Esophagus muscularis mucosa (tissue), 4 donors: ENCODE results near the gene NDUFB2. TPM values are rescaled to one million over a fixed set of nuclear protein-coding genes. Genes with fewer than 3 reads are reported as not detected.

Experiments
- DNase-seq: peaks from one replicate; pipeline ENCODE4 v3.0.0-alpha.2; 2017; ENCODE audit errors: extremely low spot score
- H3K27ac ChIP-seq, 4 donors: fragments of 200-600 bp; sonication (generic); replicated peaks in 1 of 4; 1 replicate in 3 of 4; 2 replicates in 1 of 4; pipeline ENCODE4 v1.5.1; 2016 to 2019; ENCODE audit warnings: mild to moderate bottlenecking in 1 of 4
- H3K27me3 ChIP-seq, 4 donors: fragments of 200-600 bp; sonication (generic); one replicate each; pipeline versions ENCODE4 v1.5.1 to v1.6.0; 2016 to 2019
- H3K36me3 ChIP-seq, 4 donors: fragments of 200-600 bp; sonication (generic); one replicate each; pipeline ENCODE4 v1.5.1; 2016 to 2019
- H3K4me1 ChIP-seq, 4 donors: fragments of 200-600 bp; sonication (generic); one replicate each; pipeline ENCODE4 v1.5.1; 2016 to 2019
- H3K4me3 ChIP-seq, 4 donors: fragments of 200-600 bp; sonication (generic); 1 replicate in 2 of 4; 2 replicates in 2 of 4; pipeline ENCODE4 v1.5.1; 2016 to 2019; ENCODE audit warnings: mild to moderate bottlenecking in 4 of 4, moderate library complexity in 1 of 4
- H3K9me3 ChIP-seq, 4 donors: fragments of 200-600 bp; sonication (generic); 1 replicate in 3 of 4; 2 replicates in 1 of 4; pipeline ENCODE4 v1.5.1; 2016 to 2019
- CTCF ChIP-seq, 3 experiments: fragments of 200-600 bp in 2 of 3; fragments of 450-650 bp in 1 of 3; sonication (generic) in 2 of 3; IDR thresholded peaks; one replicate each; pipeline ENCODE4 v1.5.1; 2017 to 2019; ENCODE audit warnings: antibody characterized with exemption in 3 of 3, mild to moderate bottlenecking in 2 of 3, moderate library complexity in 1 of 3
- EP300 ChIP-seq: sonication (generic); formaldehyde crosslinking; IDR thresholded peaks from one replicate; pipeline ENCODE4 v1.6.1; 2017; ENCODE audit warnings: antibody characterized with exemption
- POLR2A ChIP-seq: fragments of 450-650 bp; IDR thresholded peaks from one replicate; pipeline ENCODE4 v1.6.1; 2017; ENCODE audit warnings: antibody characterized with exemption, moderate library complexity, mild to moderate bottlenecking, low read depth
- POLR2AphosphoS5 ChIP-seq, 2 donors: sonication (generic); formaldehyde crosslinking; IDR thresholded peaks; one replicate each; pipeline ENCODE4 v1.6.1; 2017; ENCODE audit warnings: antibody characterized with exemption in 2 of 2
- WGBS: methylation state at CpG from one replicate; pipeline ENCODE4 v1.1.5; 2018; 5-methylcytosine and 5-hydroxymethylcytosine counted together
- intact Hi-C: fragments of 100-400 bp; cut with DNase I; formaldehyde crosslinking; loops from one replicate; pipeline ENCODE4 v1.15.1; 2023
- total RNA-seq, 4 donors: library from RNA; depleted of rRNA; stranded (reverse); fragments of >200 nt; gene quantifications; one replicate each; pipeline versions ENCODE4 v1.1.0 to v1.2.1, GENCODE V29; 2016

Gene NDUFB2
- total RNA-seq, 4 donors from 2014 or later: 235 to 279 (median 262) TPM

GRCh38 chr7:140671966-140672365 lies 24.5 kb upstream of the NDUFB2 start:
- no peaks in the 10 kb centered on the region for H3K9me3 ChIP-seq
- peaks cover 0 to 9% (median 1%) of the 10 kb centered on the region in 4 donors for H3K36me3 ChIP-seq
- H3K4me3 ChIP-seq: peak overlapping the region in 2 of 4 donors; percentile 75 to 77
- H3K27ac ChIP-seq: peak overlapping the region in 3 of 4 donors; percentile 84 to 91 (median 90)
- no peaks in the 10 kb centered on the region for H3K27me3 ChIP-seq
- intact Hi-C loops: loop anchor here (10.0 kb wide), 1 partner anchor 277 kb away; the partner anchor contains the start of gene SLC37A3
- H3K4me1 ChIP-seq: peaks cover 28 to 48% (median 40%) of the 10 kb centered on the region in 4 donors
- TF ChIP-seq POLR2A: no peak
- no peak for TF ChIP-seq CTCF (IDR thresholded peaks at IDR 0.05)
- TF ChIP-seq POLR2AphosphoS5 (IDR thresholded peaks at IDR 0.05): no peak
- TF ChIP-seq EP300: no peak
- 72% methylated on average over 7 of the region's 15 CpGs for WGBS
- no peak for DNase-seq

- peak within 1 kb of the TSS; percentile 84 to 91 (median 88) for H3K27ac ChIP-seq
- TF ChIP-seq CTCF (IDR thresholded peaks at IDR 0.05): no peak
- peak in 1 of 2 donors; percentile 1 for TF ChIP-seq POLR2AphosphoS5 (IDR thresholded peaks at IDR 0.05)
- H3K4me3 ChIP-seq: peak within 1 kb of the TSS; percentile 75 to 93 (median 78)
- intact Hi-C loops: loop anchor here (10.0 kb wide), 1 partner anchor 278 kb away; the partner anchor contains the start of gene SLC37A3
- H3K9me3 ChIP-seq: no peaks in the 10 kb centered on the region
- H3K4me1 ChIP-seq: peaks cover 28 to 48% (median 40%) of the 10 kb centered on the region in 4 donors
- no peaks in the 10 kb centered on the region for H3K27me3 ChIP-seq
- peaks cover 0 to 11% (median 3%) of the 10 kb centered on the region in 4 donors for H3K36me3 ChIP-seq
- 5% methylated on average over 9 of the region's 41 CpGs for WGBS
- no peak for DNase-seq
Observed at GRCh38 chr7:140672382-140673062, 24.0 kb upstream of the NDUFB2 start, which contains the start of gene ADCK2. Gene ADCK2, plus strand, starts transcription at chr7:140672945. Its CDS starts 386 bp downstream, at chr7:140673331.

GRCh38 chr7:140673063-140673773 lies 23.3 kb upstream of the NDUFB2 start:
- peak overlapping the region; percentile 75 to 93 (median 78) for H3K4me3 ChIP-seq
- intact Hi-C loops: loop anchor here (10.0 kb wide), 1 partner anchor 278 kb away; the partner anchor contains the start of gene SLC37A3
- no peaks in the 10 kb centered on the region for H3K27me3 ChIP-seq
- H3K9me3 ChIP-seq: no peaks in the 10 kb centered on the region
- peak overlapping the region; percentile 84 to 91 (median 88) for H3K27ac ChIP-seq
- H3K36me3 ChIP-seq: peaks cover 0 to 18% (median 7%) of the 10 kb centered on the region in 4 donors
- TF ChIP-seq CTCF (IDR thresholded peaks at IDR 0.05) (no peak), POLR2AphosphoS5 (IDR thresholded peaks at IDR 0.05) (peak in 1 of 2 donors; percentile 31)
- WGBS: 4% methylated on average over 15 of the region's 72 CpGs
- H3K4me1 ChIP-seq: peaks cover 28 to 48% (median 40%) of the 10 kb centered on the region in 4 donors
- no peak for DNase-seq

- Histone ChIP-seq H3K9me3 (no peaks in the 10 kb centered on the region), H3K4me1 (peaks cover 28 to 48% (median 40%) of the 10 kb centered on the region in 4 donors), H3K27ac (peak overlapping the region; percentile 84 to 91 (median 88)), H3K36me3 (peaks cover 0 to 24% (median 13%) of the 10 kb centered on the region in 4 donors), H3K4me3 (peak overlapping the region; percentile 75 to 93 (median 78)), H3K27me3 (no peaks in the 10 kb centered on the region)
- intact Hi-C loops: loop anchor here (10.0 kb wide), 1 partner anchor 279 kb away; the partner anchor contains the start of gene SLC37A3
- 29% methylated on average over 18 of the region's 18 CpGs for WGBS
- DNase-seq: no peak
- TF ChIP-seq POLR2A (no peak), CTCF (IDR thresholded peaks at IDR 0.05) (no peak), EP300 (no peak), POLR2AphosphoS5 (IDR thresholded peaks at IDR 0.05) (no peak)
Observed at GRCh38 chr7:140673774-140674155, 22.7 kb upstream of the NDUFB2 start.
